ENCODE data around the gene RETREG3.
"Not testable (repeated sequence)": the region's sequence is repeated elsewhere in the genome, so short reads cannot be mapped to it uniquely, and the experiment has no call there.

Gene RETREG3

DNA sequence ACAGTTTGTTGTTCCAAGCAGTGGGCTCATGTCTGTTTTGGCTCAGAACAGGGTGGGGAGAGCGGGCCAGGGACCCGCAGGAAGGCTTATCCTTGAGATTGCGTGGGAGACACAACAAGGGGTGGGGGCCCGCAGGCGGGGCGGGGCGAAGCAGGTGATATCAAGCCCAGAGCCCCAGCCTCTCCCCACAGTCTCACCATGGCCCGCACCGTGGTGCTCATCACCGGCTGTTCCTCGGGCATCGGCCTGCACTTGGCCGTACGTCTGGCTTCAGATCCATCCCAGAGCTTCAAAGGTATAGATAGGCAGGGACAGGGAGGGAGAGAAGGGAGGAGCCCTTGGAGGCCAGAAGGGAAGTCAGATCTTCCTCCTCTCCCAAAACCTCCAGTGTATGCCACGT lies 56.4 kb downstream of the RETREG3 start, which contains the start of gene HSD17B1:
Gene HSD17B1, plus strand, starts transcription at position 188 of the 400 bp plus-strand sequence. Its CDS starts 11 bp downstream, at position 199.
- not testable (repeated sequence) for DNase-seq (ENCODE audit: low read depth)

DNA sequence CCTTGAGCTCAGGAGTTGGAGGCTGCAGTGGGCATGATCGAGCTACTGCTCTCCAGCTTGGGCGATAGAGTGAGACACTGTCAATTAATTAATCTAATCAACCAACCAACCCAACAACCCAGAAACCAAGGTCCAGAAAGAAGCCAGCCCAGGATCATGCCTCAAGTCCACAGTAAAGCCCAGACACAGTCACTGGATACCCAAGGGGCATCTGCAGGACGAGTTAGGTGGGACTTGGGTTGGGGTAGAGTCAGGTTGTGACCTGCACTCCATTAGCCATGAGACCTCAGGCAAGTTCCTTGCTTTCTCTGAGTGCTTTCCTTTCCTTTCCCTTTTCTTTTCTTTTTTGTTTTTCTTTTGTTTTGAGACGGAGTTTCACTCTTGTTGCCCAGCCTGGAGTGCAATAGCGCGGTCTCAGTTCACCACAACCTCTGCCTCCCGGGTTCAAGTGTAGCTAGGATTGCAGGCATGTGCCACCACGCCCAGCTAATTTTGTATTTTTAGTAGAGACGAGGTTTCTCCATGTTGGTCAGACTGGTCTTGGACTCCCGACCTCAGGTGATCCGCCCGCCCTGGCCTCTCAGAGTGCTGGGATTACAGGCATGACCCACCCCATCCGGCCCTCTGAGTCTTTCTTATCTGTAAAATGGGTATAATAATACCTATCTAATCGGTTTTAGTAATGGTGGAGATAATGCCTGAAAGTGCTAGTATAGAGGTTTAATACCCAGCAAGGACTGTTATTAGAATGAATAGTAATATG lies 60.0 kb downstream of the RETREG3 start:
- DNase-seq (ENCODE audit: low read depth): no peak

DNA sequence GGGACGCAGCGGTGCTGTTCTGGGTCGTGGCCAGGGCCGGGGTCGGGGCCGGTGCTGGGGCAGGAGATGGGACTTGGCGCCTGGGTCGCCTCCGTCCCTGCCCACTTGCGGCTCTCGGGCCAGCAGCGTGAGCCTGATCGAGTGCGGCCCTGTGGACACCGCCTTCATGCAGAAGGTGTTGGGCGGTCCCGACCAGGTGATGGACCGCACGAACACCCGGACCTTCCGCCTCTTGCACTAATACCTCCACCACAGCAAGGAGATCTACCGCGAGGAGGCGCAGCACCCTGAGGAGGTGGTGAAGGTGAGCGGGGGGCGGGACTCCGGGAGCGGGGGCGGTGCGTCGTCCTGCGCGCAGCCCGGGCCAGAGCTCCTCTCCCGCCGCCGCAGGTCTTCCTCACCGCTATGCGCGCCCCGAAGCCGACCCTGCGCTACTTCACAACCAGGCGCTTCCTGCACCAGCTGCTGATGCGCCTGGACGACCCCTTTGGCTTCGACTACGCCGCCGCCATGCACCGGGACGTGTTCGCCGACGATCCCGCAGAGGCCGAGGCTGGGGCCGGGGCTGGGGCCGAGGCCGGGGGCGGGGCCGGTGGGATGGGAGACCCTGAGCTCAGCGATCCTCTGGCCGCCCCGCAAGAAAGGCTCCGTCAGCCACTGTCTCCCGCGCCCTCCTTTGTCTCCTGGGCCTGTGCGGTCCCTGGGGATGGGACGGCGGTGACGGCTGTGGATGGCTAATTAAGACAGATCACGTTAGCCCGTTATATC lies 60.9 kb downstream of the RETREG3 start:
- no peak for DNase-seq (ENCODE audit: low read depth)

DNA sequence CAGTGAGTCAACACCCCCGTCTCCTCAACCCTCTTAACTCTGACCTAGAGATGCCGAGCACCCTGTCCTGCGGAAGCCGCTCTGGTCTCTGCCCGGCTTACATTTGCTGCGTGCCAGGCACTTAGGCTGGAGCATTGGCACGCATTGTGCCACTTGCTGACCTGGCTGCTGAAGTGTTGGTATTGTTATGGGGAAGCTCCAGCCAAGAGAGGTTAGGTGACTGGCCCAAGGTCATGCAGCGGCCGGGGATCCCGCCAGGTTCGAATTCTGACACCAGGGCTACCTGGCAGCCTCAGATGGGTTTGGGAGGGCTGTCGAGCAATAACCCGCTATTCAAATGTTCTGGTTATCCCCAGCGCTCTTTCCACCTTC lies 61.5 kb downstream of the RETREG3 start:
- DNase-seq (ENCODE audit: low read depth): no peak

DNA sequence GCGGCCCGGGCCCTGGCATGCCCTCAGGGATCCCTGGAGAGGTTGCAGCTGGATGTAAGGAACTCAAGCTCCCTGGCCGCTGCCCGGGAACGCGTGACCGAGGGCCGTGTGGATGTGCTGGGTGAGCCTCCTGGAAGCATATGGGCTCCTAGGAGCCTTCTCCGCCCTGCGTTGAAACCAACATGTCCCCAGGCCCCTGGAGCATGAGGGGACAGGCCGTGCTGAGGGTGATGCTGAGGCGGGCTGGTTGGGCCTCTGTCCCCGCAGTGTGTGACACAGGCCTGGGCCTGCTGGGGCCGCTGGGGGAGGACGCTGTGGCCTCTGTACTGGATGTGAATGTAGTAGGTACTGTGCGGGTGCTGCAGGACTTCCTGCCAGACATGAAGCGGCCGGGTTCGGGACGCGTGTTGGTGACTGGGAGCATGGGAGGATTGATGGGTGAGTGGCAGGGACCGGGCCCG lies 62.1 kb downstream of the RETREG3 start:
- DNase-seq (ENCODE audit: low read depth): no peak

DNA sequence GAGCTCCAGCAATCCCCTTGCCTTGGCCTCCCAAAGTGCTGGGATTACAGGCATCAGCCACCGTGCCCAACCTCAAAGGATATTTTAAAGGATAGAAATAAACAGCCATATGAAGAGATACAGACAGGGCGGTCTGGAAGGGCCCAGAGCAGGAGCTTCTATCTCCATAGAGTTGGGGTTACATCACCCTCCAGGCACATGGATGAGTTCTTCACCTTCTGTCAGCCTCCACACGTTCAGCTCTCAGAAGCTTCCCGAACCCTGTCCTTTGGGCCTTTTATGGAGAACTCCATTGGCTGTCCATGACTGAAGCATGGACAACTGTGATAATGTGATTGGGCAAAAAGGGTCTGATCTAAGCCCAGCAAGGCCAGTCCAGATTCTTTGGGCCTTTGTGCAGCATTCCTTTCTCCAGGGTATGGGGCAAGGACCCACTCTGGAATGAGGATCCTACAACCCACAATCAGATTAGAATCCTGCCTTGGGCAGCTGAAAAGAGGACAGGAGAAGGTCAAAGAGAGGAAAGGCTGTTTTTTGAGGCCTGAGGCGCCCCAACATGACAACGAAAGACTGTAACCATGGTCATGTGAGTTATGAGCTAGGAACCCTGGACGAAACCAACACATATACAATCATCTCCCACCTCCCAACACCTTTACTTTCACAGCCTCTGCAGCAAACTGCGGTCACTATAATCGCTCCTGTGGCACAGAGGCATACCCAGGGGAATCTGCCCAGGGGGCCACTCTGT lies 63.2 kb downstream of the RETREG3 start:
- DNase-seq (ENCODE audit: low read depth): not testable (repeated sequence)

DNA sequence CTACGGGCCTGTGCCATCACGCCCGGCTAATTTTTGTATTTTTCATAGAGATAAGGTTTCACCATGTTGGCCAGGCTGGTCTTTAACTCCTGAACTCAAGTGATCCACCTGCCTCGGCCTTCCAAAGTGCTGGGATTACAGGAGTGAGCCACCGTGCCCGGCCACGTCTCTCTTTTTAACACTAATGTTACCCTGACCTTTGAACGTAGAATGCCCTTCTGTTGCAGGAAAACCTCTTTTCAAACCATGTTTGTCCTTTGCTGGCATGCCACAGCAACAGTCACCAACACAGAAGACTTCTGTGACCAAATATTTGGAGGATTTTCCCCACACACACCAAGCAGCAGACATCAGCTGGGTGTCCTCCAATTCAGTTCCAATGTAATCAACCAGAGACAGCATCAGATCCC lies 64.3 kb downstream of the RETREG3 start:
- no peak for DNase-seq (ENCODE audit: low read depth)

DNA sequence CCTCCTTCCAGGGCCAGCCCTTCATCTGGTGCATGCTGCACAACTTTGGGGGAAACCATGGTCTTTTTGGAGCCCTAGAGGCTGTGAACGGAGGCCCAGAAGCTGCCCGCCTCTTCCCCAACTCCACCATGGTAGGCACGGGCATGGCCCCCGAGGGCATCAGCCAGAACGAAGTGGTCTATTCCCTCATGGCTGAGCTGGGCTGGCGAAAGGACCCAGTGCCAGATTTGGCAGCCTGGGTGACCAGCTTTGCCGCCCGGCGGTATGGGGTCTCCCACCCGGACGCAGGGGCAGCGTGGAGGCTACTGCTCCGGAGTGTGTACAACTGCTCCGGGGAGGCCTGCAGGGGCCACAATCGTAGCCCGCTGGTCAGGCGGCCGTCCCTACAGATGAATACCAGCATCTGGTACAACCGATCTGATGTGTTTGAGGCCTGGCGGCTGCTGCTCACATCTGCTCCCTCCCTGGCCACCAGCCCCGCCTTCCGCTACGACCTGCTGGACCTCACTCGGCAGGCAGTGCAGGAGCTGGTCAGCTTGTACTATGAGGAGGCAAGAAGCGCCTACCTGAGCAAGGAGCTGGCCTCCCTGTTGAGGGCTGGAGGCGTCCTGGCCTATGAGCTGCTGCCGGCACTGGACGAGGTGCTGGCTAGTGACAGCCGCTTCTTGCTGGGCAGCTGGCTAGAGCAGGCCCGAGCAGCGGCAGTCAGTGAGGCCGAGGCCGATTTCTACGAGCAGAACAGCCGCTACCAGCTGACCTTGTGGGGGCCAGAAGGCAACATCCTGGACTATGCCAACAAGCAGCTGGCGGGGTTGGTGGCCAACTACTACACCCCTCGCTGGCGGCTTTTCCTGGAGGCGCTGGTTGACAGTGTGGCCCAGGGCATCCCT lies 65.7 kb downstream of the RETREG3 start:
- DNase-seq (ENCODE audit: low read depth): no peak

DNA sequence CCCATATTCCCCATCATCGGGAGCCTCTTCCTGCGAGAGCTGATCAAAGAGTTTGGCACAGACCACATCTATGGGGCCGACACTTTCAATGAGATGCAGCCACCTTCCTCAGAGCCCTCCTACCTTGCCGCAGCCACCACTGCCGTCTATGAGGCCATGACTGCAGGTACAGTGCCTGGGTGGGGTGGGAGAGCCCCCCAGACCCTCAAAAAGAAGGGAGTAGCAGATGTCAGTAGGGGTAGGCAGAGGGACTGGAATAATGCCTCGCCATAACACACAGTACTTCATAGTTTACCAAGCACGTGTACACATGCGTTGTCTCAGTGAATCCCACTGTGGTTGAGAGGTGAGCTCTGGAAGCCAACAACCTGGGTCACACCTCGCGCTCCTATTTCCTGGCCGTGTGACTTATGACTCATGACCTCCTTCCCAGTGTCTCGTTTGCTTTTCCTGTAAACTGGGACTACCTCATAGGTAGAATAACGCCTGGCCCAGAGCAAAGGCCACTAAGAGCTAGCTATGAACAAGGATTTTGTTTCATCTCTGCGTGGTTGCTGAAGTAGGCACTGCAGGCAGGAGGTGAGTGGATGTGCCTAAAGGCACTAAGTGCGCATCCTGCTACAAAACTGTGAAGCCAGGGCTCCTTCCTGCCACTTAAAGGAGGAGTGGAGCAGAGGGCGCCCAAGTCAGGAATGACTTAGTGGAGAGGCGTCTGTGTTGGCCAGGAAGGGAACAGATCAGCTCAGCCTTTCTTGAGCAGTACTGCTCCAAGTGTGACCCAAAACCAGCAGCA lies 67.9 kb downstream of the RETREG3 start:
- DNase-seq (ENCODE audit: low read depth): no peak

DNA sequence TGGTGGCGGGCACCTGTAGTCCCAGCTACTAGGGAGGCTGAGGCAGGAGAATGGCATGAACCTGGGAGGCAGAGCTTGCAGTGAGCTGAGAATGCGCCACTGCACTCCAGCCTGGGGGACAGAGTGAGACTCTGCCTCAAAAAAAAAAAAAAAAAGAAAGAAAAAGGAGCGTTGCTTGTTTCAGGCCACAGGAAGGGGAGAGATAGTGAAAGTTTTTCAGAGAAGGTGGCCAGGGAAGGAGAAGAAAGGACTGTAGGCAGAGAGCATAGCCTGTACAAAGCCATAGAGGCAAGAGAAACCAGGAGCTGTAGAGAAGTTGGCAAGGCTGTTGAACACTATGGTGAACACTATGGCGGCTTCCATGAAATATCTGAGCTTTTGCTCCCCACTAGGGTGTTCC lies 68.6 kb downstream of the RETREG3 start:
- not testable (repeated sequence) for DNase-seq (ENCODE audit: low read depth)

DNA sequence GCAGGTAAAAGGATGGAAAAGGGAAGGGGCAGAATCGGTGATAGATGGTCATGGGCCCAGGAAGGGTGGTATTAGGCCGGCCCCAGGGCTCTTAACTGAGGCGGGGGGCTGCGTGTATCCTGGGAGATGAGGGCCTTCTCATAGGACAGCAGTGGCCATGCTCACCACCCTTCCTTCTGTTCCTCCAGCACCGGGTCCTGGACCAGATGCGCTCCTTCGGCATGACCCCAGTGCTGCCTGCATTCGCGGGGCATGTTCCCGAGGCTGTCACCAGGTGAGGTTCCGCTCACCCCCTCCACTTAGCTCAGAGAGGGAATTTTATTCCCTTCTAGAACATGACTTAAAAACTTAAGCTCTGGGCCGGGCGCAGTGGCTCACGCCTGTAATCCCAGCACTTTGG lies 70.7 kb downstream of the RETREG3 start:
- DNase-seq (ENCODE audit: low read depth): no peak

DNA sequence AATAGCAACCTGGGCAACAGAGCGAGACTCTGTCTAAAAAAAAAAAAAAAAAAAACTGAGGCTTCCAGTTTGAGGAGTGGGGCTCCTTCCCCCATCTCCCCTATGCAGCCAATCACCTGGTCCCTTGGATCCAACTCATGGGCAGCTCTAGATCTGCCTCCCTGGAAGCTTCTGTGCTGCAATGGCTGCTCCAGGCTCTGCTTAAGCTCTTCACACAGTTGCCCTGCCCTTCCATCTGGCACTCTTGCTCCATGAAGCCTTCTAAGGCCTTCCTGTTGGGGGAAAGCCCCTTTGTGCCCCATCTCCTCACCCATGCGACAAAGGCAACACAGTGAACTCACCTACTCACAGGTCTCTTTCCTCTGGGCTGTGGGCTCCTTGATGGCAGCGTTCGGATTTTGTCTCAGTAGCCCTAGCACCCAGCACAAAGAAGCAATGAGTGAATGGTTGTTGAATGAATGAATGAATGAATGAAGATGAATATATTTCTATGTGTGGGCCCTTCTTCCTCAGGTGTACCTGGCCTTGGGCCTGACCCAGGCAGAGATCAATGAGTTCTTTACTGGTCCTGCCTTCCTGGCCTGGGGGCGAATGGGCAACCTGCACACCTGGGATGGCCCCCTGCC lies 71.2 kb downstream of the RETREG3 start:
- no peak for DNase-seq (ENCODE audit: low read depth)

DNA sequence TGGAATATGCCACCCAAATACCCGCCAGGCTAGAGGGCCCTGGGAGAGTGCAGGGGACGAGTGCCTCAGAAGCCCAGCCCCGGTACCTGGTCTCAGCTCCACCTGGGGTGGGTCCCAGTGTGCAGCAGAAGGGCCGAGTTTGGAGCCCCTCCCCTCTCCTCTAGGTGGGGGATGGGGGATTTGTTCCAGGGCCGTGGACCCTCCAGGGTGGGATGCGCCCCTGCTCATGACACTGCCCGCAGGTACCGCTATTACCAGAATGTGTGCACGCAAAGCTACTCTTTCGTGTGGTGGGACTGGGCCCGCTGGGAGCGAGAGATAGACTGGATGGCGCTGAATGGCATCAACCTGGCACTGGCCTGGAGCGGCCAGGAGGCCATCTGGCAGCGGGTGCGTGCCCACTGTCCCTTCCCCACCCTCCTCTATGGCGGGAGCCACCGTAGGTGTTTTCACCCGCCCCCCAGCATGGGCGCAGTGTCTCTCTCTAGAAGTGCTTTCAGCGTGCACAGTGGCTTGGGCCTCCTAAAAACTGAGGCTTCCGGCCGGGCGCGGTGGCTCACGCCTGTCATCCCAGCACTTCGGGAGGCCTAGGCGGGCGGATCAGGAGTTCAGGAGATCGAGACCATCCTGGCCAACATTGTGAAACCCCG lies 71.9 kb downstream of the RETREG3 start:
- no peak for DNase-seq (ENCODE audit: low read depth)

DNA sequence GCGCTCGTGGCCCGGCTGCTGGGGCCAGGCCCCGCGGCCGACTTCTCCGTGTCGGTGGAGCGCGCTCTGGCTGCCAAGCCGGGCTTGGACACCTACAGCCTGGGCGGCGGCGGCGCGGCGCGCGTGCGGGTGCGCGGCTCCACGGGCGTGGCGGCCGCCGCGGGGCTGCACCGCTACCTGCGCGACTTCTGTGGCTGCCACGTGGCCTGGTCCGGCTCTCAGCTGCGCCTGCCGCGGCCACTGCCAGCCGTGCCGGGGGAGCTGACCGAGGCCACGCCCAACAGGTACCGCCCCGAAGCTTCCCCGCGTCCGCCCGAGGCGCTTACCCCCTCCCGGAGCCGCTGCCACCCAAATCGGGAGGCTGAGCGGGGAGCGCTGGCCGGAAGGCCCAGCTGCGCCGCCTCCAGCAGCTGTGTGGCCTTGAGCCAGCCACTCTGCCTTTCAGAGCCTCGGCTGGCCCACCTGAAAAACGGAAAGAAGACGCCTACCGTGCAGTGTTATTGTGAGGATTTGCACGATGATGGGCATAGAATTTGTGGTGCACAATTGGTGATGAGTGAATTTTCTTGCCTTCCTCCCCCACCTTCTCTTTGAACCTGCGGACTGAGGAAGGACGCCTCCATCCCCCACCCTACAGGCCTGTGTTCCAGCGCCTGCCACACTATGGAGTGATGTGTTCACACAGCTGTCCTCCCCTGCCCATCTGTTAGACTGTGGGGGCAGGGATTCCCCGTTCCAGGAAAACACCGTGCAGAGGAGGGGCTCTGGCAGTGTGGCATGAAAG lies 72.6 kb downstream of the RETREG3 start:
- no peak for DNase-seq (ENCODE audit: low read depth)

DNA sequence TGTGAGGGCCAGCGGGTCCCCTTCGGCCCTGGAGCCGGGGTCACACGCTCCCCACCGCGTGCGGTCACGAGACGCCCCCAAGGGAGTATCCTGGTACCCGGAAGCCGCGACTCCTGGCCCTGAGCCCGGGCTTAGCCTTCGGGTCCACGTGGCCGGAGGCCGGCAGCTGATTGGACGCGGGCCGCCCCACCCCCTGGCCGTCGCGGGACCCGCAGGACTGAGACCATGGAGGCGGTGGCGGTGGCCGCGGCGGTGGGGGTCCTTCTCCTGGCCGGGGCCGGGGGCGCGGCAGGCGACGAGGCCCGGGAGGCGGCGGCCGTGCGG lies 73.2 kb downstream of the RETREG3 start, which contains the start of gene NAGLU:
Gene NAGLU, plus strand, starts transcription at position 194 of the 324 bp plus-strand sequence. Its CDS starts 32 bp downstream, at position 226.
- no peak for DNase-seq (ENCODE audit: low read depth)

DNA sequence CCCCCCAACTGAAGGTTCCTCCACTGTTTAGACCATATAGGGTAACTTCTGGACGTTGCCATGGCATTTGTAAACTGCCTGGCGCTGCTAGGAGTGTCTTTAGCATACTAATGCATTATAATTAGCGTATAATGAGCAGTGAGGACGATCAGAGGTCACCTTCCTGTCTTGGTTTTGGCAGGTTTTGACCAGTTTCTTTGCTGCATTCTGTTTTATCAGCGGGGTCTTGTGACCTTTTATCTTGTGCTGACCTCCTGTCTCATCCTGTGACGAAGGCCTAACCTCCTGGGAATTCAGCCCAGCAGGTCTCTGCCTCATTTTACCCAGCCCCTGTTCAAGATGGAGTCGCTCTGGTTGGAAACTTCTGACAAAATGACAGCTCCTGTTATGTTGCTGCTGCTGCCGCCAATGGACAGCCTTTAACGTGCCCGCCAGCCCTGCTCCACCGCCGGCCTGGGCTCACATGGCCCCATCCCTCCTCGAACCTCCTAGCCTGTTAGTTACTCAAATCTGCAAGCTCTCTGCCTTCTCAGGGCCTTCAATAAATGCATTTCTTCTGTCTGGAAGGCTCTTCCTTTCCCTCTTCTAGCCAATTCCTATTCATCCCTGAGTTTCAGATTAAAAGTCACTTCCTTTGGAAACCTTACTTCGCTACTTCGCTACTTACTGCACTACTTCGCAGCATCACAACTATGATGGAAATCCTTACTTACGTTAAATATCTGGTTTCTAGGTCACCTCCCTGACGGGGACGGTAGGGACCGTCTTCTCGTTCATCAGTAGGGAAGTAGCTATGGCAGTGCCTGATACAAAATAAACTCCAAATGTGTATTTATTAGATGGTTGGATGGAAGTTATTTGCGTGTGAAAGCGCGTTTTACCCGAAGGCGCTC lies 73.8 kb downstream of the RETREG3 start:
- no peak for DNase-seq (ENCODE audit: low read depth)

DNA sequence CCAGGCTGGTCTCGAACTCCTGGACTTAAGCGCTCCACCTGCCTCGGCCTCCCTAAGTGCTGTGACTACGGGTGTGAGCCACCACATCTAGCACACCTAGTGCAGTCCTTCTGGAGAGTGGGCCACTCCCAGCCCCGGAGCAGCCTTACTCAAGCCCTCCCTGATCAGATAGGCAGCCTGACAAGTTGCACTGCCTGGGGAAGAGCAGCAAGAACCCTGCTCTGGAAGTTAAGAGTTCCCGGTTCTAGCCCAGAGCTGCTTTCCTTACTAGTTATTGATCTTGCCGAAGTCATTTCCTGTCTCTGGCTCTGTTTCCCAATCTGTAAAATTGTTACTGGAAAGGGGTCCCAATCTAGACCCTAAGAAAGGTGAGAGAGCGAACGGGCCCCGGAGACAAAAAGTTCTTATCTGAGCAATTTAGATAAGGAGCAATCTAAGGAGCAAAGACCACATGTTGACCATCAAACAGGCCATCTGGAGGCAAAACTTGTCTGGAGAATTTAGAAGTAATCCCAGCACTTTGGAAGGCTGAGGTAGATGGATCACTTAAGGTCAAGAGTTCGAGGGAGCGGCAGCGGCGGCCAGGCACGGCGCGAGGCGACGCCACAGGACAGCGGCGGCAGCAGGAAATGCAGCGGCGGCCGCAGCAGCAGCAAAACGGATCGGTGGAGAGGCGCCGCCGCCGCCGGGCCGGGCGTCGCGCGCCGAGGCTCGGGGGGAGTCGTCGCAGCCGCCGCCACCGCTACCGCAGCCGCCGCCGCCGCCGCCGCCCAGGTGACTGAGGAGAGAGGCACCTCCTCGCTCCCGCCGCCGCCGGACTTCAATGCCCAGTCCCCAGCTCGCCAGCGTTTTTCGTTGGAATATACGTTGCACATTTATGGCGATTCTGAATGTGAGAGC lies 77.5 kb downstream of the RETREG3 start:
- no peak for DNase-seq (ENCODE audit: low read depth)
